HG02981 (cell line): ENCODE data around the gene LEMD3.
A peak's percentile ranks its signal among the peaks of the same experiment; 100 is the strongest.

Source experiments
- ATAC-seq: cut with Tn5 transposase; IDR thresholded peaks from one replicate; pipeline ENCODE4 v1.9.1; 2021; ENCODE audit warnings: mild to moderate bottlenecking, moderate library complexity; ENCODE audit not compliant: unreplicated experiment

The LEMD3 gene

GRCh38 chr12:65204886-65205525 is 35.6 kb downstream of the LEMD3 start:
- ATAC-seq = no peak

DNA sequence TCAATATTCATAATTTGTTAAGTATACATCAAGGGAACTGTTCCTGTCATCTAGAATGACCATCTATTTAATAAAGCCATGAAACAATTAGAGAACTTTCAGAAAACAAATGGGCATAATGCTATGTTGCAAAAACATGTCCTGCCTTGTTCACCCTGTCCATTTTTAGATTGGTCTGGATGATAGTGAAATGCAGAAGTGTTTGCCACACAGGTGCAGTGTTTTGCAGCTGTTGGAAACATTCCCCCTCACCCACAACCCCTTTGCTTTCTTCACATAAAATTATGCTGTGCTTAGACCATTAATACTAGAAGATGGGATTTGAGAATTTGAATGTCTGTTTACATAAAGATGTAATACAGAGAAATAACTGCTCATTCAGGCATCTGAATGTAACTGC is 36.5 kb downstream of the LEMD3 start:
- ATAC-seq = peak; percentile 39

GRCh38 chr12:65208125-65208524 is 38.7 kb downstream of the LEMD3 start:
- ATAC-seq = no peak

DNA sequence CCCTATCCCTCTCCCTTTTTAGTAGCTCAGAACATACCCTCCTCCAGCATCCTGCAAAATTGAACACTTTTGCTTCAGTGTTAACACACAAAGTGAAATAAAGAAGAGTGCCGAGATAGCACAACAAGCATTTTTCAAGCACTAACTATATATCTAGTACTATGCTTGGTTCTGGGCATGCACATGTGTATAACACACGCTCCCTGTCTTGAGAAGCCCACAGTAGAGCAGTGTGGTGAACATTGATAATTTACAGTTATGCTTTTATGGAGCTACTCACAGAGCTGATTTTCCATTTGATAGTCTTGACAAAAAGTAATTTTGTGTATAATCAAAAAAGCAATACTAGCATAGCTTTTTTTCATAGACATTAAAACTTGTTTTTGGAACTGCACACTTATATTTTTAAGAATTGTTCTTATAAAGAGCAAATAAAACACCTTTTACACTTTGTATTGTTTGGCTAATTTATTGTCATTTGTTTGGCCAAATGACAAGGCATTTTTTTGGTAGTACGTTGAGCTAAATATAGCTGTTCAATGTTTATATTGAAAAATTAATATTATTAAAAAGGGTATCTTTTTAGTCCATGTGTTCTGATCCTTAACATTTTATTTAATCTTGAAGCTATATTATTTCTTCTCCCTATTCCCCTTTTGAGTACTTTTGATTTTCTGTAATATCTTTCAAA is 39.7 kb downstream of the LEMD3 start:
- ATAC-seq = no peak

DNA sequence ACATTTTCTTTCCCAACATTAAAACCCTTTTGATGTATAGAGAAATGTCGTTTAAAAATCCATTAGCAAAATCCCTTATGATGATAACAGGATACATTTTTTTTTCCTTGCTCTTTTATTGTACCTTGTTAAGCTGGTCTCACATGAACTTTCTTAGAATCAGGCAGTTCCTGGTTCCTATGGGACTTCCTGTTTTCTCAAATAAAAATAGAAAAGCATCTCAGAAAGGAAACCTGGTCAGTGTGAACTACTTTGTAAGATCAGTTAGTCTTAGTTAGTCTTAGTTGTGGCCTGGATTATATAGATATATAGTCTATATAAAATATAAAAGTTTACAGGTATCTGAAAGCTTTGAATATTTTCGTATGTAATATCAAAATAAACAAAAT is 40.3 kb downstream of the LEMD3 start:
- peak; percentile 67 for ATAC-seq

GRCh38 chr12:65217086-65217485 is 47.7 kb downstream of the LEMD3 start:
- no peak for ATAC-seq

- ATAC-seq = no peak
Measured at GRCh38 chr12:65220761-65221160, 51.4 kb downstream of the LEMD3 start.

GRCh38 chr12:65229441-65229840 is 60.1 kb downstream of the LEMD3 start:
- no peak for ATAC-seq

GRCh38 chr12:65232476-65233077 is 63.2 kb downstream of the LEMD3 start:
- no peak for ATAC-seq

DNA sequence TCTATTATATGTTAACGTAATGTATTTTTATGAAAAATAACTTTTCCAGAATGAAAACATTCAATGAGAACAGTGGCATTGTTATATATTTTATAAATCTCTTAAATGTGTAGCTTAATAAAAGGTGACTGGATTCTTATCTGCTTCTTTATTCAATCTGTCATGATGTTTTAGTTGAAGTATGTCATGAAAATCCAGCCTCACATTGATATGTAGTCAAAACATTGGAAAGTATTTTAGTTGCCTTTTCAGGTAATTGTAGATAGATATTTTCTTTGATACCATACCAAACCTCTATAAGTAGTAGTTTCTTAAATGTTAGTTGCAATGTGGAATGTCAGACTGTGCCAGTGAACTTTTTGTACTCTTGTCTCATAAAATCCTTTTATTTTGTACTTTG is 67.8 kb downstream of the LEMD3 start:
- ATAC-seq = no peak

- ATAC-seq = no peak
Measured at GRCh38 chr12:65238609-65239008, 69.2 kb downstream of the LEMD3 start.

DNA sequence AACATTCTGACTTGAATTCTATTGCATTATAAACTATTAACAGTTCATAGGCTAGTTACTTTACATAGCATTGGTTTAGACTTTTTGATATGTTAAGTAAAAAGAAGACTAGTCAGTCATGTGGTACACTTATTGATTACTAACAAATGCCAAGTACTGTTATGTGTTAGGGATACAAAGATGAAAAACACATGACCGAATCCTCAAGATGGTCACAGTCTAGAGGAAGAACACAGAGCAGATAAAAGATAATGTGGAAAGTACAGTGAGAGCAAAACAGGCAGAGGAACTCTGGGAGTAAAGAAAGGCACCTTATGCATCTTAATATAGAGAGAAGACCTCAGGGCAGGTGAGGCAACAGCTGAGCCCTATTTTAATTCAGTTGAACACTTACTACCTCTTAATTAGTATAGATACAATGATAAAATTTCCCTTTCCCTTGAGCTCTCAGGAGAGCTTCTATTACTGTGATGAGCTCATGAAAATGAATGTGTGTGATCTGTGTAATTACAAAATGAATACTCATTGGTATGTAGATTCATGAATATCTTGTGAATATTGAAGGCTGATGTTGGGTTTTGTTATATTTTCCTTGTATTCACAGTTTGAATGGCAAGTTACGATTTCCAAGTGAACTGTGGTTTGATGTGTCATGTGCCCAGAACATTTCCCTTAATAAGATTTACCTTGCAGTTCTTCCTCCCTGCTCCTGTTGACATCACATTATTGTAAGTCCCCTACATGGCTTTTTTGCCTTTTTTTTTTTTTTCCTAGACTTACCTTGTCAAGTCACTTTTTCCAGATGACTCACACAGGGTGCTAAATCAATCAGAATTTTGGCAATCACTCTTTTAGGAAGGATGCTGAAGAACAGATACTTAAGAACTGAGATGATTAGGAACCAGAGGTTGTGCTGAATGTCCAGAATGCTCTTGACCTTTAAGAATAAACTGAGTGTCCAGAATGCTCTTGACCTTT is 79.6 kb downstream of the LEMD3 start:
- no peak for ATAC-seq

GRCh38 chr12:65252515-65252914 is 83.1 kb downstream of the LEMD3 start:
- no peak for ATAC-seq

DNA sequence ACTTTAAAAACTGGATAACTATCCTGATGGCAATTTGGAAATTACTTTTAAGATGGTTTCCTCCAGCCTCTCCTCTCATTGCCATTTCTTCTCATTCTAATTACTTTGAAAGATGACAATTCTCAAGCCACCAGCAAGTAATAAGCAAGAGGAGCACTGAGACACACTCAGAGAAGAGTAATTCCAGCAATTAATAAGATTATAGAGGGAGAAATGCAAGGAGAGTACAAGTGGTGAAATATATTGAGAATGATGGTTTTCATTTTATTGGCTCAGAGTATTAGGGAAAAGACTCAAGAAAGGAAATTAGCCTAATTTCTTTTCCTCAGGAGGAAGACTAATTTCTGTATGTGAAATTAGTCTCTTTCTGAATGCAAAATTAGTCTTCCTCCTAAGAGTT is 88.6 kb downstream of the LEMD3 start:
- ATAC-seq = no peak

DNA sequence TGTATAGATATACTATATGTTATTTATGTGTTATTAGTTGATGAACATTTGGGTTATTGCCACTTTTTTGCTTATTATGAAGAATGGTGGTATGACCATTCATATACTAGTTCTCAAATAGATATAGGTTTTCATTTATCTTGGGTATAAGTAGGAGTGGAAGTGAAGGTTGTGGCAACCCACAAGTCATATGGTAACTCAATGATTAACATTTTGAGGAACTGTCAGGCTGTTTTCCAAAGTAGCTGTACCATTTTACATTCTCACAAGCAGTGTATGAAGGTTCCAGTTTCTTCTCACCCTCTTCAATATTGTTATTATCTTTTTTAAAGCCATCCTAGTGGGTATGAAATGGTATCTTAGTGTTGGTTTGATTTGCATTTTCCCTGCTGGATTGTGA is 90.1 kb downstream of the LEMD3 start:
- ATAC-seq = peak; percentile 82

DNA sequence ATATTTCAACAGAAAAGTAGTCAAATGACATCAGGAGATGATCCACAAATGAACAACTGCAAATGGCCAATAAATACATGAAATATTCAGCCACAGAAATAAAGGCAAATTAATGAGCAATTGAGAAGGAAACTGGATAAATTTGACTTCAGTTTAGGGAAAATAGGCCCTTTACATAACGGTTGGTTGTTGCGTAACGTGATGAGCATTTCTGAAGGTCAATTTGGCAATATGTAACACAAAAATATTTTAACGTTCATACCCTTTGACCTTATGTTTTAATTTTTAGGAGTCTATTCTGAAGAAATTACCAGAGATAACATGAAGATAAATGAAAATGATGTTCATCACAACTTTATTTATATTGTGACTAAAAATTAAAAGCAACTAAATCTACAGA is 94.4 kb downstream of the LEMD3 start:
- ATAC-seq = no peak

- ATAC-seq = no peak
Measured at GRCh38 chr12:65266408-65266807, 97.0 kb downstream of the LEMD3 start.

- ATAC-seq = no peak
Measured at GRCh38 chr12:65269603-65270002, 100.2 kb downstream of the LEMD3 start.

DNA sequence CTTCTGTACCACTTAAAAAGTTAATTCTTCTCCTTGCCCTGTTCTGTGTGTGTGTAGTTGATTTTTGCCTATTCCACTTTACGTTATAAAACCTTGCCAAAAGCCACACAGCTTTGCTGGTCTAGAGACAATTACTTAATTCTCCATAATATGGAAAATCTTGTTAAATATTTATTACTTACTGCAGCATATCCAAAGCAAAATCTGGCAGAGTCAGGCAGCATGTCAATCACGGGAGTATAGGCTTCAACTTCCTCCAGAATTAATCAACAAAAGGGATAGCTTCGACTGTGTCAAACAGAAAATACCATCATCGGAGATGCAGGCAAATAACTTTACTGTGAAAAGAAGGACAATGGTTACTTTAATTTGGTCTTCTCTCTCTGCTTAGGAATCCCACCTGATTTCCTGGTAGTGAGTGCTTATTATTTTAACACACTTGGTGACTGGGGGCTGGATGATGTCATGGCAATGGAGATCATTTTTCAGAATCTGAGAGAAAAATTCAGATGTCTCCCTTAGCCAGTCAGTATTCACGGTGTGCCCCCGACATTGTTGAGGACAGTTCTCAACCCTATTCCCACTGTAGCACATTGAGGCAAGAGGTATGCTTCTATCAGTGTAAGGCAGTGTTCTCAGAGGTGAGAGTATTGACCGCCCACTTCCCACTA is 105.4 kb downstream of the LEMD3 start:
- no peak for ATAC-seq

DNA sequence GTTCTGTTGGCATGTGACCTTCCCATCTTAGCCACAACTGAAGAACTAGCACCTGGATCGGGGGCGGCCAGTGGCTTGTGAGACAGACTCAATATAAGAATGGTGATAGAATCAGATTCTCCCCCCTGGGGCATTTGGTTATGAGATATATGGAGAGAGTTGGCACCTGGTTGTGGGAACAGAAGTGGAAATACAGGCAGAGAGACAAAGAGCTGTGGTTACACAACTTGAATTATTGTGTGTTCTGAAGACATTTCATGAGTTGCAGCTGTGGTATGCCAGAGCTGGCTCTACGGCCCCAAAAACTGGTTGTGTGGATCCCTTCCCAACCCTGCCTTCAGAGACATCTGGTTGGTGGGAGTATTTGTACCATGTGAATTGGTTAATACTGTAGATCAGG is 106.2 kb downstream of the LEMD3 start:
- ATAC-seq = no peak
